SH-SY5Y (cell line): ENCODE results near the gene SLC46A1.

Experiments
- GATA2 ChIP-seq: IDR thresholded peaks from 2 replicates; pipeline ENCODE4 v1.6.1; 2011; ENCODE audit warnings: mild to moderate bottlenecking, low read depth, low read length
- GATA3 ChIP-seq: IDR thresholded peaks from 2 replicates; pipeline ENCODE4 v1.6.1; 2011; ENCODE audit warnings: low read depth, mild to moderate bottlenecking, low read length, moderate library complexity

- no peak for TF ChIP-seq GATA2
- no peak for TF ChIP-seq GATA3
Observed at GRCh38 chr17:28388106-28388505, 17.9 kb downstream of the SLC46A1 start.
